ENCODE data around the gene LDLRAD3. TPM values are rescaled to one million over a fixed set of nuclear protein-coding genes. Genes with fewer than 3 reads are reported as not detected.

The LDLRAD3 gene
- total RNA-seq, 1 experiment from 2014 or later = 19.0 TPM

DNA sequence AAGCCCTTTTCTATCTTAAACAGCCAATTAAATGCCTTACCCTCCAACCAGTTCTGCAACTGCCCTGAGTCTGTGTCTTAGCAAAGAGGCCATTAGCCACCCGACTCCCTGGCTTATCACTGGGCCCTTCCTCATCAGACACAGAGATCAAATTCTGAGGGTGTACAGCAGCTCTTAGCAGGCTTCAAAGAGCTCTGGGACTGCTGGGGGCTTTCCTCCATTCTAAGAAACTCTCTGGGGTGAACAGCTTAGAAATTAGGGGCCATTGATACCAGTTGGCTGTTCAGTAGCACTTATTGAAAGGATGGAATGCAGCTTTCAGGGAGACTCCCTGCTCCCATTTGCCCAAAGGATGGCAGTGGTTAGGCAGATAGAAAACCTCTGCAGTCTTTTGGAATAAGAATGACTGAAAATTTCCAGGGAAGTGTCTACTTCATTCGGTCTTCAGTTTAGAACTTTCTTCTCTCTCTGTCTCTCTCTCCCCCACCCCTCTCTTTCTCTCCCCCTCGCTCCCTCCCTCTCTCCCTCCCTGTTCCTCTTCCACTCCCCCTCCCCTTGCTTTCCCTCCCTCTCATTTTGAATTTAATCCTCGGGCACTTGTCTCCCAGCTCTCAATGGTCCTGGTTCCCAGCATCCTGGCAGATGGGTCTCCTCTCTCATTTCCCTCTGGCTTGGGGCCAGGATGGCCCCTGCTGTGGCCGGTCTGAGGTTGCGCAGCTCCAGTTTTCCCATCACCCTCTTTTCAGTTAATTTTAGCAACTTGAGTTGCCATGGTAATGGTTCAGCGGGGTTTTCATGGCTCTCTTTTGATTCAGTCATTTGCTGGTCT, 268.9 kb downstream of the LDLRAD3 start:
- Histone ChIP-seq H3K4me3 (replicated peaks in 1 of 2; ENCODE audit: low read depth in 1 of 2, low read length in 2 of 2) (no peak overlapping the region), H3K27me3 (ENCODE audit: insufficient read depth, low read length) (no peaks in the 10 kb centered on the region), H3K4me2 (ENCODE audit: low read length) (no peak overlapping the region), H4K20me1 (ENCODE audit: insufficient read depth) (no peaks in the 10 kb centered on the region), H2AFZ (ENCODE audit: low read depth, low read length, poor library complexity, severe bottlenecking) (no peak overlapping the region), H3K79me2 (ENCODE audit: insufficient read depth, low read length) (no peaks in the 10 kb centered on the region), H3K9me2 (ENCODE audit: insufficient read depth) (no peaks in the 10 kb centered on the region), H3K9me3 (ENCODE audit: control insufficient read depth in 1 of 2, insufficient read depth in 1 of 2, low read depth in 1 of 2, low read length in 2 of 2) (no peaks in the 10 kb centered on the region), H3K9ac (ENCODE audit: low read length) (no peak overlapping the region), H3K27ac (ENCODE audit: low read depth, low read length) (no peak overlapping the region), H3K4me1 (ENCODE audit: control insufficient read depth in 1 of 2, insufficient read depth in 2 of 2, low read length in 2 of 2) (peaks cover 7 to 17% of the 10 kb centered on the region in 2 experiments; a peak in 3 of 4 replicates), H3K36me3 (ENCODE audit: control insufficient read depth in 1 of 2, insufficient read depth in 2 of 2, low read length in 2 of 2) (no peaks in the 10 kb centered on the region)
- ChIA-PET RAD21 (ENCODE audit: low non-redundant PET in 1 of 2, low total read pairs in 2 of 2, uncharacterized antibody in 2 of 2, unreplicated experiment in 2 of 2) (no interaction called here), CTCF (interaction anchor here (0.6 kb wide), 1 partner anchor 495 kb away, joined by 4 read pairs; no protein-coding TSS in a partner anchor), POLR2A (no interaction called here)
- ATAC-seq (no peak), DNase-seq (ENCODE audit: low read depth, low spot score) (no peak)
- intact Hi-C loops (cut with micrococcal nuclease) = no loop called here
- TF ChIP-seq ATF3 (IDR thresholded peaks at IDR 0.05) = no peak
- BruUV-seq (replicated peaks) = no TSS peak

DNA sequence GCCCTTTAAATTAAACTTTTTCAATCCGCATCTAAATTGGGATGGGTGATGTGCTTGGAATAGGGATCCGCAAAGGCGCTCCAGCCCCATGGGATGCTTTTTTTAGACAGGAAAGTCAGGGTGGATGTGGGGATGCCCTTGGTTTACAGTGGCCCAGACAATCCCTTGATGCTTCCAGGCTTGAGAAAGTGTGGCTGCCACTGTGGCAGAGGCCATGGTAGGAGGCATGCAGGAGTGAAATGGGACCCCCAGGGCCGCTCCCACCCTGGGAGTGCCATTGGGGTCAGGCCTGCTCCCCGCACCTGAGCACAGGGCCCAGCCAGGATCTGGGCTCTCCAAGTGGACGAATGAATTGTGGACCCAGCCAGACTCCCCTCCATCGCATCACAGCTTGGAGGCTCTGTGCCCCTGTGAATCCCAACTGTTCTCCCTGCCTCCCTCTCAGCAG, 269.6 kb downstream of the LDLRAD3 start:
- ATAC-seq (no peak), DNase-seq (ENCODE audit: low read depth, low spot score) (no peak)
- Histone ChIP-seq H3K4me2 (ENCODE audit: low read length) (0 out of 2 replicates have a peak overlapping the region, but pooled peaks have one; percentile 45), H3K4me1 (ENCODE audit: control insufficient read depth in 1 of 2, insufficient read depth in 2 of 2, low read length in 2 of 2) (peaks cover 7 to 17% of the 10 kb centered on the region in 2 experiments; a peak in 3 of 4 replicates), H4K20me1 (ENCODE audit: insufficient read depth) (no peaks in the 10 kb centered on the region), H3K79me2 (ENCODE audit: insufficient read depth, low read length) (no peaks in the 10 kb centered on the region), H3K36me3 (ENCODE audit: control insufficient read depth in 1 of 2, insufficient read depth in 2 of 2, low read length in 2 of 2) (no peaks in the 10 kb centered on the region), H3K9ac (ENCODE audit: low read length) (no peak overlapping the region), H2AFZ (ENCODE audit: low read depth, low read length, poor library complexity, severe bottlenecking) (no peak overlapping the region), H3K27me3 (ENCODE audit: insufficient read depth, low read length) (no peaks in the 10 kb centered on the region), H3K27ac (ENCODE audit: low read depth, low read length) (no peak overlapping the region), H3K9me3 (ENCODE audit: control insufficient read depth in 1 of 2, insufficient read depth in 1 of 2, low read depth in 1 of 2, low read length in 2 of 2) (no peaks in the 10 kb centered on the region), H3K9me2 (ENCODE audit: insufficient read depth) (no peaks in the 10 kb centered on the region), H3K4me3 (replicated peaks in 1 of 2; ENCODE audit: low read depth in 1 of 2, low read length in 2 of 2) (no peak overlapping the region)
- TF ChIP-seq EZH2 (IDR thresholded peaks at IDR 0.05) (no peak), SP1 (IDR thresholded peaks at IDR 0.05; ENCODE audit: low read depth) (no peak), ATF3 (IDR thresholded peaks at IDR 0.05) (no peak), ZFX (IDR thresholded peaks at IDR 0.05) (no peak), ELF1 (IDR thresholded peaks at IDR 0.05; ENCODE audit: borderline replicate concordance, low read depth) (no peak), JUND (IDR thresholded peaks at IDR 0.05) (no peak), ZNF274 (IDR thresholded peaks at IDR 0.05; ENCODE audit: low read depth, low read length) (no peak), POLR2AphosphoS5 (IDR thresholded peaks at IDR 0.05; ENCODE audit: low read depth, low read length) (no peak), EGR1 (IDR thresholded peaks at IDR 0.05; ENCODE audit: low read depth) (no peak), CBX3 (IDR thresholded peaks at IDR 0.05; ENCODE audit: low read depth) (no peak)
- TF ChIP-seq, protein P1, sequence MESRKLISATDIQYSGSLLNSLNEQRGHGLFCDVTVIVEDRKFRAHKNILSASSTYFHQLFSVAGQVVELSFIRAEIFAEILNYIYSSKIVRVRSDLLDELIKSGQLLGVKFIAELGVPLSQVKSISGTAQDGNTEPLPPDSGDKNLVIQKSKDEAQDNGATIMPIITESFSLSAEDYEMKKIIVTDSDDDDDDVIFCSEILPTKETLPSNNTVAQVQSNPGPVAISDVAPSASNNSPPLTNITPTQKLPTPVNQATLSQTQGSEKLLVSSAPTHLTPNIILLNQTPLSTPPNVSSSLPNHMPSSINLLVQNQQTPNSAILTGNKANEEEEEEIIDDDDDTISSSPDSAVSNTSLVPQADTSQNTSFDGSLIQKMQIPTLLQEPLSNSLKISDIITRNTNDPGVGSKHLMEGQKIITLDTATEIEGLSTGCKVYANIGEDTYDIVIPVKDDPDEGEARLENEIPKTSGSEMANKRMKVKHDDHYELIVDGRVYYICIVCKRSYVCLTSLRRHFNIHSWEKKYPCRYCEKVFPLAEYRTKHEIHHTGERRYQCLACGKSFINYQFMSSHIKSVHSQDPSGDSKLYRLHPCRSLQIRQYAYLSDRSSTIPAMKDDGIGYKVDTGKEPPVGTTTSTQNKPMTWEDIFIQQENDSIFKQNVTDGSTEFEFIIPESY (IDR thresholded peaks at IDR 0.05; ENCODE audit: extremely low read depth, insufficient replicate concordance, low read length) = no peak
- TF ChIP-seq, protein P2, sequence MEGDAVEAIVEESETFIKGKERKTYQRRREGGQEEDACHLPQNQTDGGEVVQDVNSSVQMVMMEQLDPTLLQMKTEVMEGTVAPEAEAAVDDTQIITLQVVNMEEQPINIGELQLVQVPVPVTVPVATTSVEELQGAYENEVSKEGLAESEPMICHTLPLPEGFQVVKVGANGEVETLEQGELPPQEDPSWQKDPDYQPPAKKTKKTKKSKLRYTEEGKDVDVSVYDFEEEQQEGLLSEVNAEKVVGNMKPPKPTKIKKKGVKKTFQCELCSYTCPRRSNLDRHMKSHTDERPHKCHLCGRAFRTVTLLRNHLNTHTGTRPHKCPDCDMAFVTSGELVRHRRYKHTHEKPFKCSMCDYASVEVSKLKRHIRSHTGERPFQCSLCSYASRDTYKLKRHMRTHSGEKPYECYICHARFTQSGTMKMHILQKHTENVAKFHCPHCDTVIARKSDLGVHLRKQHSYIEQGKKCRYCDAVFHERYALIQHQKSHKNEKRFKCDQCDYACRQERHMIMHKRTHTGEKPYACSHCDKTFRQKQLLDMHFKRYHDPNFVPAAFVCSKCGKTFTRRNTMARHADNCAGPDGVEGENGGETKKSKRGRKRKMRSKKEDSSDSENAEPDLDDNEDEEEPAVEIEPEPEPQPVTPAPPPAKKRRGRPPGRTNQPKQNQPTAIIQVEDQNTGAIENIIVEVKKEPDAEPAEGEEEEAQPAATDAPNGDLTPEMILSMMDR (IDR thresholded peaks at IDR 0.05 in 2 of 3, conservative IDR thresholded peaks at IDR 0.05 in 1 of 3; ENCODE audit: borderline replicate concordance in 1 of 3, insufficient read depth in 1 of 3, low read depth in 2 of 3, low read length in 2 of 3) = no peak
- RAD21 ChIA-PET (ENCODE audit: low non-redundant PET in 1 of 2, low total read pairs in 2 of 2, uncharacterized antibody in 2 of 2, unreplicated experiment in 2 of 2) = no interaction called here
- POLR2A ChIA-PET = no interaction called here
- intact Hi-C loops (cut with micrococcal nuclease) = no loop called here
- BruUV-seq (replicated peaks) = no TSS peak
- CTCF ChIA-PET = interaction anchor here (0.6 kb wide), 1 partner anchor 495 kb away, joined by 4 read pairs; no protein-coding TSS in a partner anchor
